GM12878 (cell line): ENCODE data around the gene PODXL2. TPM values are rescaled to one million over a fixed set of nuclear protein-coding genes. Genes with fewer than 3 reads are reported as not detected.

ENCODE experiments used
- CHD2 ChIP-seq: IDR thresholded peaks from 2 replicates; pipeline ENCODE4 v1.6.1; 2011; ENCODE audit warnings: low read depth, low read length, improper control_type of control experiment, borderline replicate concordance
- DPF2 ChIP-seq: fragments of 450-650 bp; IDR thresholded peaks from 2 replicates; pipeline ENCODE4 v1.6.1; 2017; ENCODE audit warnings: mild to moderate bottlenecking
- FOXM1 ChIP-seq: IDR thresholded peaks from 2 replicates; pipeline ENCODE4 v1.6.1; 2012; ENCODE audit warnings: low read depth, mild to moderate bottlenecking, inconsistent platforms, low read length, moderate library complexity
- IKZF1 ChIP-seq: fragments of 450-650 bp; conservative IDR thresholded peaks from 2 replicates; pipeline ENCODE4 v1.6.1; 2017; ENCODE audit warnings: antibody characterized with exemption, mild to moderate bottlenecking
- IKZF2 ChIP-seq, 2 experiments: fragments of 450-650 bp; IDR thresholded peaks; 2 replicates each; pipeline ENCODE4 v1.6.1; 2017; ENCODE audit warnings: mild to moderate bottlenecking in 2 of 2, moderate library complexity in 2 of 2
- MXI1 ChIP-seq: fragments of 150-350 bp; IDR thresholded peaks from 2 replicates; pipeline ENCODE4 v1.6.1; 2011; ENCODE audit warnings: low read depth, mild to moderate bottlenecking, inconsistent platforms, low read length, improper control_type of control experiment
- NFIC ChIP-seq: IDR thresholded peaks from 2 replicates; pipeline ENCODE4 v1.6.1; 2012; ENCODE audit warnings: low read depth, mild to moderate bottlenecking, inconsistent platforms, low read length, moderate library complexity
- POLR2A ChIP-seq: IDR thresholded peaks from 2 replicates; pipeline ENCODE4 v1.6.1; 2011; ENCODE audit warnings: low read depth, mild to moderate bottlenecking, low read length
- POLR2AphosphoS2 ChIP-seq: IDR thresholded peaks from 2 replicates; pipeline ENCODE4 v1.6.1; 2011; ENCODE audit warnings: low read depth, mild to moderate bottlenecking, low read length, improper control_type of control experiment, moderate library complexity
- SMARCA5 ChIP-seq: fragments of 450-650 bp; IDR thresholded peaks from 2 replicates; pipeline ENCODE4 v1.6.1; 2017; ENCODE audit warnings: mild to moderate bottlenecking
- SUPT20H ChIP-seq: IDR thresholded peaks from 2 replicates; pipeline ENCODE4 v1.6.1; 2011; ENCODE audit warnings: low read depth, mild to moderate bottlenecking, low read length, moderate library complexity, borderline replicate concordance; ENCODE audit not compliant: control insufficient read depth
- TAF1 ChIP-seq: IDR thresholded peaks from 2 replicates; pipeline ENCODE4 v1.6.1; 2011; ENCODE audit warnings: mild to moderate bottlenecking, low read depth, low read length, borderline replicate concordance
- YY1 ChIP-seq: IDR thresholded peaks from 2 replicates; pipeline ENCODE4 v1.6.1; 2011; ENCODE audit warnings: low read depth, mild to moderate bottlenecking, low read length
- ZNF217 ChIP-seq: fragments of 450-650 bp; IDR thresholded peaks from 2 replicates; pipeline ENCODE4 v1.6.1; 2017; ENCODE audit warnings: antibody characterized with exemption, mild to moderate bottlenecking
- polyA plus RNA-seq, 11 experiments: library from polyadenylated mRNA; depleted of rRNA in 4 of 11; unstranded in 6 of 11; stranded (reverse) in 5 of 11; fragments of >200 nt; fragmentation: Nextera tagmentation in 4 of 11; fragmentation: Illumina TruSeq in 1 of 11; extraction: Ambion mirVana in 4 of 11; extraction: Trizol in 1 of 11; gene quantifications; 1 replicate in 1 of 11; 2 replicates in 10 of 11; pipeline versions ENCODE4 v1.2.1 to v1.2.3, GENCODE V29; 2011 to 2016; ENCODE audit warnings: inconsistent platforms in 2 of 11, missing spikeins in 2 of 11, low read depth in 1 of 11
- total RNA-seq, 4 experiments: library from RNA; depleted of rRNA in 3 of 4; stranded (reverse); fragments of >200 nt in 3 of 4; fragmentation: Illumina TruSeq in 1 of 4; extraction: Trizol in 1 of 4; gene quantifications; 2 replicates each; pipeline versions ENCODE4 v1.2.1 to v1.2.3, GENCODE V29; 2013 to 2021
- TF ChIP-seq, protein P1 (sequence below): IDR thresholded peaks from 2 replicates; pipeline ENCODE4 v1.6.1; 2011; ENCODE audit warnings: low read depth, low read length, improper control_type of control experiment, borderline replicate concordance
- TF ChIP-seq, protein P2 (sequence below): fragments of 450-650 bp; IDR thresholded peaks from 2 replicates; pipeline ENCODE4 v1.6.1; 2018; ENCODE audit warnings: borderline replicate concordance, mild to moderate bottlenecking; ENCODE audit not compliant: partially characterized antibody
- TF ChIP-seq, protein P3 (sequence below): fragments of 450-650 bp; formaldehyde crosslinking; IDR thresholded peaks from 2 replicates; pipeline ENCODE4 v1.5.0; 2022; ENCODE audit warnings: mild to moderate bottlenecking, missing genetic modification characterization
- TF ChIP-seq, protein P4 (sequence below): fragments of 450-650 bp; conservative IDR thresholded peaks from 2 replicates; pipeline ENCODE4 v1.6.1; 2017; ENCODE audit warnings: mild to moderate bottlenecking, moderate library complexity

Gene PODXL2
- total and polyA plus RNA-seq, 10 of the 15 experiments (the other 5 are each of a cell fraction or from before 2014, with no cell fraction given), result 0.03 to 24.4 (median 13.6) TPM; not detected in 2

DNA sequence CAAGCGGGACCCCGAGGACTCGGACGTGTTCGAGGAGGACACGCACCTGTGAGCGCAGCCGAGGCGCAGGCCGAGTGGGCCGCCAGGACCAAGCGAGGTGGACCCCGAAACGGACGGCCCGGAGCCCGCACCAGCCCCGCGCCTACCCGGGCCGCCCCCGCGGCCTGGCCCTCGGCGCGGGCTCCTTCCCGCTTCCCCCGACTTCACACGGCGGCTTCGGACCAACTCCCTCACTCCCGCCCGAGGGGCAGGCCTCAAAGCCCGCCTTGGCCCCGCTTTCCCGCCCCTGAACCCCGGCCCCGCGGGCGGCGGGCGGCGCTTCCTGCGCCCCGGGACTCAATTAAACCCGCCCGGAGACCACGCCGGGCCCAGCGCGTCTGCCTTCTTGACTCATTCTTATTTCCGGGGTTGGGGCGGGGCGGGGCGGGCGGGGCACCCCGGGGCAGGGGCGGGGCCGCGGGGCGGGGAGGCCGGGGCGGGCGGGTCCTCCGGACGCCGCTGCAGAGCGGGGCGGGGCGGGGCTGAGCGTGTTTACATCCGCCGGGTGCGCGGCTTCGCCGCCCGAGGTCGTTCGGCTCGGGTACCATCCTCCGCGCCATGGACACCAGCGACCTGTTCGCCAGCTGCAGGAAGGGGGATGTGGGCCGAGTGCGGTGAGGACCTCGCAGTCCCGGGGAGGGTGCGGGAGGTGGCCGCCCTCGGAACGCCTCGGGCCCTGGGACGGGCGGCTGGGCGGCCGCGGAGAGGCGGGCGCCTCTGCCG lies 43.6 kb downstream of the PODXL2 start, which contains the start of gene ABTB1 (continued):
- no peak for TF ChIP-seq IKZF2 (IDR thresholded peaks at IDR 0.05)
- TF ChIP-seq CHD2, result no peak
- TF ChIP-seq POLR2A, result peak; percentile 87
- TF ChIP-seq MXI1, result peak; percentile 58; the same call in 1 of the 2 replicates
- peak; percentile 14; the same call in 1 of the 2 replicates for TF ChIP-seq YY1
- TF ChIP-seq POLR2AphosphoS2, result 0 out of 2 replicates have a peak, but pooled peaks have one; percentile 39
- TF ChIP-seq, protein P1, sequence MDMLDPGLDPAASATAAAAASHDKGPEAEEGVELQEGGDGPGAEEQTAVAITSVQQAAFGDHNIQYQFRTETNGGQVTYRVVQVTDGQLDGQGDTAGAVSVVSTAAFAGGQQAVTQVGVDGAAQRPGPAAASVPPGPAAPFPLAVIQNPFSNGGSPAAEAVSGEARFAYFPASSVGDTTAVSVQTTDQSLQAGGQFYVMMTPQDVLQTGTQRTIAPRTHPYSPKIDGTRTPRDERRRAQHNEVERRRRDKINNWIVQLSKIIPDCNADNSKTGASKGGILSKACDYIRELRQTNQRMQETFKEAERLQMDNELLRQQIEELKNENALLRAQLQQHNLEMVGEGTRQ, result no peak
- no peak for TF ChIP-seq ZNF217
- TF ChIP-seq, protein P2, sequence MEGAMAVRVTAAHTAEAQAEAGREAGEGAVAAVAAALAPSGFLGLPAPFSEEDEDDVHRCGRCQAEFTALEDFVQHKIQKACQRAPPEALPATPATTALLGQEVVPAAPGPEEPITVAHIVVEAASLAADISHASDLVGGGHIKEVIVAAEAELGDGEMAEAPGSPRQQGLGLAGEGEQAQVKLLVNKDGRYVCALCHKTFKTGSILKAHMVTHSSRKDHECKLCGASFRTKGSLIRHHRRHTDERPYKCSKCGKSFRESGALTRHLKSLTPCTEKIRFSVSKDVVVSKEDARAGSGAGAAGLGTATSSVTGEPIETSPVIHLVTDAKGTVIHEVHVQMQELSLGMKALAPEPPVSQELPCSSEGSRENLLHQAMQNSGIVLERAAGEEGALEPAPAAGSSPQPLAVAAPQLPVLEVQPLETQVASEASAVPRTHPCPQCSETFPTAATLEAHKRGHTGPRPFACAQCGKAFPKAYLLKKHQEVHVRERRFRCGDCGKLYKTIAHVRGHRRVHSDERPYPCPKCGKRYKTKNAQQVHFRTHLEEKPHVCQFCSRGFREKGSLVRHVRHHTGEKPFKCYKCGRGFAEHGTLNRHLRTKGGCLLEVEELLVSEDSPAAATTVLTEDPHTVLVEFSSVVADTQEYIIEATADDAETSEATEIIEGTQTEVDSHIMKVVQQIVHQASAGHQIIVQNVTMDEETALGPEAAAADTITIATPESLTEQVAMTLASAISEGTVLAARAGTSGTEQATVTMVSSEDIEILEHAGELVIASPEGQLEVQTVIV, result no peak
- TF ChIP-seq NFIC, result no peak
- peak; percentile 19; the same call in 1 of the 2 replicates for TF ChIP-seq SMARCA5
- TF ChIP-seq SUPT20H, result no peak
- TF ChIP-seq, protein P3, sequence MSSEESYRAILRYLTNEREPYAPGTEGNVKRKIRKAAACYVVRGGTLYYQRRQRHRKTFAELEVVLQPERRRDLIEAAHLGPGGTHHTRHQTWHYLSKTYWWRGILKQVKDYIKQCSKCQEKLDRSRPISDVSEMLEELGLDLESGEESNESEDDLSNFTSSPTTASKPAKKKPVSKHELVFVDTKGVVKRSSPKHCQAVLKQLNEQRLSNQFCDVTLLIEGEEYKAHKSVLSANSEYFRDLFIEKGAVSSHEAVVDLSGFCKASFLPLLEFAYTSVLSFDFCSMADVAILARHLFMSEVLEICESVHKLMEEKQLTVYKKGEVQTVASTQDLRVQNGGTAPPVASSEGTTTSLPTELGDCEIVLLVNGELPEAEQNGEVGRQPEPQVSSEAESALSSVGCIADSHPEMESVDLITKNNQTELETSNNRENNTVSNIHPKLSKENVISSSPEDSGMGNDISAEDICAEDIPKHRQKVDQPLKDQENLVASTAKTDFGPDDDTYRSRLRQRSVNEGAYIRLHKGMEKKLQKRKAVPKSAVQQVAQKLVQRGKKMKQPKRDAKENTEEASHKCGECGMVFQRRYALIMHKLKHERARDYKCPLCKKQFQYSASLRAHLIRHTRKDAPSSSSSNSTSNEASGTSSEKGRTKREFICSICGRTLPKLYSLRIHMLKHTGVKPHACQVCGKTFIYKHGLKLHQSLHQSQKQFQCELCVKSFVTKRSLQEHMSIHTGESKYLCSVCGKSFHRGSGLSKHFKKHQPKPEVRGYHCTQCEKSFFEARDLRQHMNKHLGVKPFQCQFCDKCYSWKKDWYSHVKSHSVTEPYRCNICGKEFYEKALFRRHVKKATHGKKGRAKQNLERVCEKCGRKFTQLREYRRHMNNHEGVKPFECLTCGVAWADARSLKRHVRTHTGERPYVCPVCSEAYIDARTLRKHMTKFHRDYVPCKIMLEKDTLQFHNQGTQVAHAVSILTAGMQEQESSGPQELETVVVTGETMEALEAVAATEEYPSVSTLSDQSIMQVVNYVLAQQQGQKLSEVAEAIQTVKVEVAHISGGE (CRISPR knock-in tag), result no peak
- peak; percentile 19; the same call in 1 of the 2 replicates for TF ChIP-seq DPF2
- TF ChIP-seq, protein P4, sequence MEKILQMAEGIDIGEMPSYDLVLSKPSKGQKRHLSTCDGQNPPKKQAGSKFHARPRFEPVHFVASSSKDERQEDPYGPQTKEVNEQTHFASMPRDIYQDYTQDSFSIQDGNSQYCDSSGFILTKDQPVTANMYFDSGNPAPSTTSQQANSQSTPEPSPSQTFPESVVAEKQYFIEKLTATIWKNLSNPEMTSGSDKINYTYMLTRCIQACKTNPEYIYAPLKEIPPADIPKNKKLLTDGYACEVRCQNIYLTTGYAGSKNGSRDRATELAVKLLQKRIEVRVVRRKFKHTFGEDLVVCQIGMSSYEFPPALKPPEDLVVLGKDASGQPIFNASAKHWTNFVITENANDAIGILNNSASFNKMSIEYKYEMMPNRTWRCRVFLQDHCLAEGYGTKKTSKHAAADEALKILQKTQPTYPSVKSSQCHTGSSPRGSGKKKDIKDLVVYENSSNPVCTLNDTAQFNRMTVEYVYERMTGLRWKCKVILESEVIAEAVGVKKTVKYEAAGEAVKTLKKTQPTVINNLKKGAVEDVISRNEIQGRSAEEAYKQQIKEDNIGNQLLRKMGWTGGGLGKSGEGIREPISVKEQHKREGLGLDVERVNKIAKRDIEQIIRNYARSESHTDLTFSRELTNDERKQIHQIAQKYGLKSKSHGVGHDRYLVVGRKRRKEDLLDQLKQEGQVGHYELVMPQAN, result peak; percentile 70
- TF ChIP-seq IKZF1, result peak; percentile 43; the same call in 1 of the 2 replicates
- TF ChIP-seq FOXM1, result no peak
- peak; percentile 78; the same call in 1 of the 2 replicates for TF ChIP-seq TAF1
